ENCODE data around the gene LAGE3.

DNA sequence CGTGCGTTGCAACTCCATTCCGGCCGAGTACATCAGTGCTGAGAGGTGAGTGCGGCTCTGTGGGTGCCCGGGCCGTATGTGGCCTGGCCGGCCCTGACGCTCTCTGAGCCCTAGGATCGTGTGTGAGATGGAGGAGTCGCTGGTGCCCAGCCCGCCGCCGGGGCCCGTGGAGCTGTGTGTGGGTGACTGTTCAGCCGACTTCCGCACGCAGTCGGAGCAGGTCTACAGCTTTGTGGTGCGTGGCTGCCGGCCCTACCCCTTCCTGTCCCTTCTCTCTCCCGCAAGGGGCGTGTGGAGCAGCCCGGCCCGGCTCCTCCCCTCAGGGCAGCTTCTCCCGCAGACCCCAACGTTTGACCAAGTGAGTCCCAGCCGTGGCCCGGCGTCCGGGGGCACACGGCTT is 13.0 kb downstream of the LAGE3 start:
- TF ChIP-seq, protein P1, sequence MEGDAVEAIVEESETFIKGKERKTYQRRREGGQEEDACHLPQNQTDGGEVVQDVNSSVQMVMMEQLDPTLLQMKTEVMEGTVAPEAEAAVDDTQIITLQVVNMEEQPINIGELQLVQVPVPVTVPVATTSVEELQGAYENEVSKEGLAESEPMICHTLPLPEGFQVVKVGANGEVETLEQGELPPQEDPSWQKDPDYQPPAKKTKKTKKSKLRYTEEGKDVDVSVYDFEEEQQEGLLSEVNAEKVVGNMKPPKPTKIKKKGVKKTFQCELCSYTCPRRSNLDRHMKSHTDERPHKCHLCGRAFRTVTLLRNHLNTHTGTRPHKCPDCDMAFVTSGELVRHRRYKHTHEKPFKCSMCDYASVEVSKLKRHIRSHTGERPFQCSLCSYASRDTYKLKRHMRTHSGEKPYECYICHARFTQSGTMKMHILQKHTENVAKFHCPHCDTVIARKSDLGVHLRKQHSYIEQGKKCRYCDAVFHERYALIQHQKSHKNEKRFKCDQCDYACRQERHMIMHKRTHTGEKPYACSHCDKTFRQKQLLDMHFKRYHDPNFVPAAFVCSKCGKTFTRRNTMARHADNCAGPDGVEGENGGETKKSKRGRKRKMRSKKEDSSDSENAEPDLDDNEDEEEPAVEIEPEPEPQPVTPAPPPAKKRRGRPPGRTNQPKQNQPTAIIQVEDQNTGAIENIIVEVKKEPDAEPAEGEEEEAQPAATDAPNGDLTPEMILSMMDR (IDR thresholded peaks at IDR 0.05; ENCODE audit: low read depth, low read length) = no peak
- no peak for TF ChIP-seq EZH2phosphoT487 (IDR thresholded peaks at IDR 0.05; ENCODE audit: low read depth)

Measured in OCI-LY3 (cell line).